ENCODE data around the gene IFITM10. TPM values are rescaled to one million over a fixed set of nuclear protein-coding genes. Genes with fewer than 3 reads are reported as not detected.

IFITM10 gene
- polyA plus RNA-seq, 1 experiment = 0.04 TPM

- TF ChIP-seq CTCF (IDR thresholded peaks at IDR 0.05; ENCODE audit: low read depth, low read length) = no peak
- Histone ChIP-seq H3K27me3 (ENCODE audit: control insufficient read depth, insufficient read depth, low read length) (no peaks in the 10 kb centered on the region), H3K4me3 (ENCODE audit: low read depth, low read length) (no peak overlapping the region), H3K9me3 (ENCODE audit: control insufficient read depth, insufficient read depth, low read length) (no peaks in the 10 kb centered on the region; the same call in 1 of the 2 replicates), H3K27ac (ENCODE audit: low read depth, low read length) (no peak overlapping the region)
- CTCF ChIA-PET = no interaction called here
- POLR2A ChIA-PET = no interaction called here
- DNase-seq (ENCODE audit: low read depth, low spot score) = no peak
These were observed 17.7 kb upstream of the IFITM10 start for GRCh38 chr11:1768141-1768469.

GRCh38 chr11:1767399-1768140, 17.2 kb upstream of the IFITM10 start:
- no peak overlapping the region for H3K27ac ChIP-seq (ENCODE audit: low read depth, low read length)
- ChIA-PET CTCF (no interaction called here), POLR2A (no interaction called here)
- H3K4me3 ChIP-seq (ENCODE audit: low read depth, low read length) = no peak overlapping the region
- TF ChIP-seq CTCF (IDR thresholded peaks at IDR 0.05; ENCODE audit: low read depth, low read length) = no peak
- no peaks in the 10 kb centered on the region; the same call in 1 of the 2 replicates for H3K9me3 ChIP-seq (ENCODE audit: control insufficient read depth, insufficient read depth, low read length)
- no peaks in the 10 kb centered on the region for H3K27me3 ChIP-seq (ENCODE audit: control insufficient read depth, insufficient read depth, low read length)
- no peak for DNase-seq (ENCODE audit: low read depth, low spot score)

GRCh38 chr11:1766719-1767398, 16.5 kb upstream of the IFITM10 start:
- POLR2A ChIA-PET = no interaction called here
- H3K27ac ChIP-seq (ENCODE audit: low read depth, low read length) = no peak overlapping the region
- no peaks in the 10 kb centered on the region; the same call in 1 of the 2 replicates for H3K9me3 ChIP-seq (ENCODE audit: control insufficient read depth, insufficient read depth, low read length)
- H3K27me3 ChIP-seq (ENCODE audit: control insufficient read depth, insufficient read depth, low read length) = no peaks in the 10 kb centered on the region
- H3K4me3 ChIP-seq (ENCODE audit: low read depth, low read length) = no peak overlapping the region
- DNase-seq (ENCODE audit: low read depth, low spot score) = no peak
- CTCF ChIA-PET = no interaction called here
- no peak for TF ChIP-seq CTCF (IDR thresholded peaks at IDR 0.05; ENCODE audit: low read depth, low read length)

- DNase-seq (ENCODE audit: low read depth, low spot score) = no peak
- no peak overlapping the region for H3K4me3 ChIP-seq (ENCODE audit: low read depth, low read length)
- no peak overlapping the region for H3K27ac ChIP-seq (ENCODE audit: low read depth, low read length)
- TF ChIP-seq CTCF (IDR thresholded peaks at IDR 0.05; ENCODE audit: low read depth, low read length) = no peak
- H3K9me3 ChIP-seq (ENCODE audit: control insufficient read depth, insufficient read depth, low read length) = no peaks in the 10 kb centered on the region; the same call in 1 of the 2 replicates
- CTCF ChIA-PET = interaction anchor here (1.8 kb wide), 1 partner anchor 72 kb away, joined by 7 read pairs; no protein-coding TSS in a partner anchor
- POLR2A ChIA-PET = no interaction called here
- H3K27me3 ChIP-seq (ENCODE audit: control insufficient read depth, insufficient read depth, low read length) = no peaks in the 10 kb centered on the region
These were observed 15.7 kb upstream of the IFITM10 start for GRCh38 chr11:1765871-1766718.
